HCT116 (cell line): ENCODE results near the gene CRCP. TPM values are rescaled to one million over a fixed set of nuclear protein-coding genes. Genes with fewer than 3 reads are reported as not detected.

ENCODE experiments used
- ATAC-seq: fragments of 200-7000 bp; cut with Tn5 transposase; 2 replicates; pipeline ENCODE4 v1.9.1; 2020; ENCODE audit warnings: mild to moderate bottlenecking, moderate library complexity
- Bru-seq: library from RNA; stranded (reverse); fragments of 400-500 nt; gene quantifications from one replicate; lab custom pipeline; 2021; lab: Mats Ljungman, UMichigan
- BruChase-seq, 2 experiments: library from RNA; stranded (reverse); fragments of 400-500 nt; gene quantifications; one replicate each; lab custom pipeline; 2021; lab: Mats Ljungman, UMichigan
- BruUV-seq: library from RNA; stranded (reverse); fragments of 400-500 nt; replicated peaks from 2 replicates; lab custom pipeline; 2021; lab: Mats Ljungman, UMichigan
- CTCF ChIA-PET: fragments of 300-600 bp; sonication (Branson Sonifier 250); formaldehyde crosslinking; loops from one replicate; lab custom pipeline; 2021; ENCODE audit warnings: antibody characterized with exemption; lab: Charles Lee
- POLR2A ChIA-PET: fragments of 300-600, 350-600 bp; sonication (Branson Sonifier 250); formaldehyde crosslinking; loops from one replicate; lab custom pipeline; 2021; ENCODE audit warnings: antibody characterized with exemption; lab: Charles Lee
- RAD21 ChIA-PET, 2 experiments: fragments of 300-600 bp; sonication (Branson Sonifier 250); formaldehyde crosslinking; loops; one replicate each; lab custom pipeline; 2023; ENCODE audit warnings: low total read pairs in 2 of 2; ENCODE audit not compliant: uncharacterized antibody in 2 of 2, unreplicated experiment in 2 of 2, low non-redundant PET in 1 of 2; lab: Charles Lee
- DNase-seq: peaks from one replicate; pipeline ENCODE4 v3.0.0-alpha.2; 2010; ENCODE audit warnings: low read depth, low spot score
- H2AFZ ChIP-seq: fragments of 200-600 bp; shearing (Covaris generic), sonication (generic); 2 replicates; pipeline ENCODE4 v1.6.1; 2017; ENCODE audit warnings: low read depth, mixed run types, mixed read lengths, antibody characterized with exemption, low read length; ENCODE audit not compliant: poor library complexity, severe bottlenecking
- H3K27ac ChIP-seq: 2 replicates; pipeline ENCODE4 v1.5.1; 2012; ENCODE audit warnings: low read depth, low read length
- H3K27me3 ChIP-seq: fragments of 200-600 bp; sonication (generic); 2 replicates; pipeline ENCODE4 v1.6.1; 2016; ENCODE audit warnings: mixed run types, low read length, mixed read lengths; ENCODE audit not compliant: insufficient read depth
- H3K36me3 ChIP-seq, 2 experiments: fragments of 200-500 bp in 1 of 2; fragments of 200-600 bp in 1 of 2; sonication (Bioruptor generic) in 1 of 2; sonication (generic) in 1 of 2; 2 replicates each; pipeline versions ENCODE4 v1.5.1 to v1.6.1; 2014 to 2016; ENCODE audit warnings: low read length in 2 of 2, inconsistent platforms in 1 of 2, mixed read lengths in 1 of 2, mixed run types in 1 of 2; ENCODE audit not compliant: insufficient read depth in 2 of 2, control insufficient read depth in 1 of 2
- H3K4me1 ChIP-seq, 2 experiments: fragments of 200-600 bp in 1 of 2; sonication (generic) in 1 of 2; 2 replicates each; pipeline versions ENCODE4 v1.5.1 to v1.6.1; 2012 to 2017; ENCODE audit warnings: low read length in 2 of 2, inconsistent platforms in 1 of 2, mild to moderate bottlenecking in 1 of 2, mixed read lengths in 1 of 2, mixed run types in 1 of 2, moderate library complexity in 1 of 2; ENCODE audit not compliant: insufficient read depth in 2 of 2, control insufficient read depth in 1 of 2
- H3K4me2 ChIP-seq: fragments of 200-600 bp; sonication (generic); 2 replicates; pipeline ENCODE4 v1.6.1; 2017; ENCODE audit warnings: mixed run types, low read length, mixed read lengths
- H3K4me3 ChIP-seq, 2 experiments: fragments of 200-600 bp in 1 of 2; sonication (generic) in 1 of 2; replicated peaks in 1 of 2; 2 replicates each; pipeline ENCODE4 v1.5.1; 2011 to 2016; ENCODE audit warnings: low read length in 2 of 2, control low read depth in 1 of 2, low read depth in 1 of 2, mild to moderate bottlenecking in 1 of 2, mixed read lengths in 1 of 2, mixed run types in 1 of 2
- H3K79me2 ChIP-seq: fragments of 200-600 bp; sonication (generic); 2 replicates; pipeline ENCODE4 v1.6.1; 2017; ENCODE audit warnings: mild to moderate bottlenecking, mixed run types, low read length, moderate library complexity, mixed read lengths; ENCODE audit not compliant: insufficient read depth
- H3K9ac ChIP-seq: fragments of 200-600 bp; sonication (generic); 2 replicates; pipeline ENCODE4 v1.6.1; 2016; ENCODE audit warnings: low read length, mixed read lengths
- H3K9me2 ChIP-seq: fragments of 200-600 bp; sonication (generic), shearing (Covaris generic); 2 replicates; pipeline ENCODE4 v1.6.1; 2017; ENCODE audit warnings: mixed run types, mild to moderate bottlenecking, moderate library complexity; ENCODE audit not compliant: insufficient read depth
- H3K9me3 ChIP-seq, 2 experiments: fragments of 200-500 bp in 1 of 2; fragments of 200-600 bp in 1 of 2; sonication (Bioruptor generic) in 1 of 2; sonication (generic) in 1 of 2; 2 replicates each; pipeline ENCODE4 v1.6.1; 2014 to 2017; ENCODE audit warnings: low read length in 2 of 2, mixed read lengths in 2 of 2, inconsistent platforms in 1 of 2, low read depth in 1 of 2, mild to moderate bottlenecking in 1 of 2, mixed run types in 1 of 2, moderate library complexity in 1 of 2; ENCODE audit not compliant: control insufficient read depth in 1 of 2, insufficient read depth in 1 of 2
- H4K20me1 ChIP-seq: fragments of 200-600 bp; sonication (generic), shearing (Covaris generic); 2 replicates; pipeline ENCODE4 v1.6.1; 2017; ENCODE audit warnings: mixed run types, mild to moderate bottlenecking, moderate library complexity; ENCODE audit not compliant: insufficient read depth
- ELF1 ChIP-seq: IDR thresholded peaks from 2 replicates; pipeline ENCODE4 v1.6.1; 2012; ENCODE audit warnings: low read depth, borderline replicate concordance
- EZH2 ChIP-seq: fragments of 200-600 bp; sonication (generic); IDR thresholded peaks from 2 replicates; pipeline ENCODE4 v1.6.1; 2017; ENCODE audit warnings: antibody characterized with exemption, mixed run types
- FOSL1 ChIP-seq: IDR thresholded peaks from 2 replicates; pipeline ENCODE4 v1.6.1; 2012; ENCODE audit warnings: low read depth
- JUND ChIP-seq: IDR thresholded peaks from 2 replicates; pipeline ENCODE4 v1.6.1; 2012
- POLR2A ChIP-seq: IDR thresholded peaks from 2 replicates; pipeline ENCODE4 v1.7.0; 2011; ENCODE audit warnings: borderline replicate concordance; ENCODE audit not compliant: insufficient read depth, insufficient read length; ENCODE audit errors: extremely low read depth
- RAD21 ChIP-seq: IDR thresholded peaks from 2 replicates; pipeline ENCODE4 v1.6.1; 2012; ENCODE audit warnings: low read depth, mild to moderate bottlenecking
- SIN3A ChIP-seq: IDR thresholded peaks from 2 replicates; pipeline ENCODE4 v1.6.1; 2012; ENCODE audit warnings: low read depth
- SRF ChIP-seq: IDR thresholded peaks from 2 replicates; pipeline ENCODE4 v1.6.1; 2012; ENCODE audit warnings: low read depth
- YY1 ChIP-seq: IDR thresholded peaks from 2 replicates; pipeline ENCODE4 v1.6.1; 2011; ENCODE audit warnings: low read length, low read depth, moderate library complexity, mild to moderate bottlenecking; ENCODE audit not compliant: insufficient replicate concordance; ENCODE audit errors: extremely low read depth
- ZNF274 ChIP-seq: fragments of 200-500 bp; sonication (Bioruptor generic); IDR thresholded peaks from 2 replicates; pipeline ENCODE4 v1.6.1; 2014; ENCODE audit warnings: mild to moderate bottlenecking, low read depth, low read length, inconsistent platforms
- intact Hi-C: fragments of 100-400 bp; cut with micrococcal nuclease; formaldehyde crosslinking; loops from 2 replicates; pipeline ENCODE4 v1.10.0; 2022
- long read RNA-seq: library from polyadenylated mRNA; unstranded; transcript quantifications from one replicate; pipeline ENCODE4 v2.0.0, GENCODE V29; 2021; ENCODE audit not compliant: unreplicated experiment
- polyA plus RNA-seq: library from polyadenylated mRNA; unstranded; fragments of >200 nt; gene quantifications from 2 replicates; pipeline ENCODE4 v1.2.1, GENCODE V29; 2012; ENCODE audit warnings: missing spikeins
- total RNA-seq: library from RNA; stranded (reverse); gene quantifications from one replicate; pipeline ENCODE4 v1.2.1, GENCODE V29; 2021; ENCODE audit not compliant: unreplicated experiment
- TF ChIP-seq, protein P1 (sequence below): IDR thresholded peaks from 2 replicates; pipeline ENCODE4 v1.6.1; 2011; ENCODE audit warnings: mild to moderate bottlenecking, low read length, moderate library complexity; ENCODE audit not compliant: insufficient replicate concordance; ENCODE audit errors: extremely low read depth
- TF ChIP-seq, protein P2 (sequence below), 3 experiments: fragments of 200-600 bp in 1 of 3; sonication (generic) in 1 of 3; IDR thresholded peaks in 2 of 3; conservative IDR thresholded peaks in 1 of 3; 2 replicates each; pipeline ENCODE4 v1.5.1; 2012 to 2017; ENCODE audit warnings: low read depth in 2 of 3, low read length in 2 of 3, antibody characterized with exemption in 1 of 3, borderline replicate concordance in 1 of 3, control low read depth in 1 of 3, mild to moderate bottlenecking in 1 of 3, mixed read lengths in 1 of 3, mixed run types in 1 of 3, moderate library complexity in 1 of 3; ENCODE audit not compliant: insufficient read depth in 1 of 3
- TF ChIP-seq, protein P3 (sequence below): IDR thresholded peaks from 2 replicates; pipeline ENCODE4 v1.6.1; 2012
- TF ChIP-seq, protein P4 (sequence below): IDR thresholded peaks from 2 replicates; pipeline ENCODE4 v1.6.1; 2012
- TF ChIP-seq, protein P5 (sequence below): IDR thresholded peaks from 2 replicates; pipeline ENCODE4 v1.6.1; 2012; ENCODE audit warnings: low read depth

The CRCP gene
- 28.4 TPM for total RNA-seq
- 16.6 and 16.9 TPM in 2 replicates for polyA plus RNA-seq
- percentile 92 among the genes with signal in this experiment for Bru-seq, nascent RNA
- BruChase-seq, experiment 1, labeled RNA remaining after a 6-hour chase, result percentile 98 among the genes with signal in this experiment
- percentile 97 among the genes with signal in this experiment for BruChase-seq, experiment 2, labeled RNA remaining after a 2-hour chase
- long read RNA-seq, transcript CRCP-203 (6 exons, 3,009 nt), result major isoform, 5 of 13 reads
- long read RNA-seq, partial matches to known transcripts, result 2 of 13 reads
- long read RNA-seq, other reads (novel, unspliced or antisense), result 6 of 13 reads

DNA sequence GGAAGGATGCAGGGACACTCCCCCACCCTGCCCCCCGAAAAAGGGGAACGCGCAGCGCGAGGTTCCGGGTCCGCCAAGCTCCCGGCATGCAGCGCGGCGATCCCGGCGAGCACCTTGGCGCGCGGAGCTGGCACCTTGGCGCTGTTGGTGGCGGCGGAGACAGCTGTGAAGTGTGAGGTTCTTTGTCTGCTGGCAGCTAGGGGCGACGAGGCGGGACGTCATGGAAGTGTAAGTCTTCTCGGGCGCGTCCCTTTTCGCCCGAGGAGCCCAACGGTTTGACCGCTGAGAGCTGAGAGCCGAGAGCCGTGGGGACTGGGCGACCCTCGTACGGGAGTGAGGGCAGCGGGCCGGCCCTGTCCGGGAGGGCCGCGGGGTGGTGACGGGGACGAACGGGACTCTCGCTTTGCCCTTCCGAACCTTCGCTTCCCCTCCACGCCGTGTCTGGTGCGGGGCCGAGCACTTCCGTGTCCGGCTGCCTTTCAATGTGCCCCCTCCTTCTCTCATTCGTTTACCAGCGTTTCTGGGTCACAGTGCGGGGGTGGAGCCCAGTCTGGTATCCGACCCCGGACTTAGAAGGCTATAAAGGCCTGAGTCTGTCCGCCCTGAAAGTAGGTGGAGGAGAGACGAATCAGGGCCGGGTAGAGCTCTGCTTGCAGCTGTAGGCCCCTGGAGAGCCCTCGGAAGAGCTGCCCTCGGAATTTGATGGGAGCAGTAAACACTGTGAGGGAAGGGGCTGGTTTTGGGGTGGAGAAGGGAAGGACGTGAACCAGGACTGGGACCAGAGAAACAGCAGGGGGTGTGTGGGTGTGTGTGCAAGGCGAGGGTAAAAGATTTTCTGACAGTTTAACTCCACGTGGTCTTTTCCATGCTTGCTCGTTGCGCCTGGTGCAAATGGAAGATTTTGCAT, at the start of gene CRCP:
Gene CRCP (plus strand): TSS at position 105 of the 907 bp plus-strand sequence. CDS start 116 bp downstream, at position 221.
- H3K9ac ChIP-seq, result peak within 1 kb of the TSS; percentile 95
- RAD21 ChIA-PET, result no interaction called here
- POLR2A ChIA-PET, result no interaction called here
- H3K27ac ChIP-seq, result peak within 1 kb of the TSS; percentile 87
- no peak within 1 kb of the TSS for H2AFZ ChIP-seq
- H3K4me2 ChIP-seq, result peak within 1 kb of the TSS; percentile 87
- TSS peak; percentile 59 for BruUV-seq
- intact Hi-C loops, result no loop called here
- H4K20me1 ChIP-seq, result no peaks in the 10 kb centered on the region
- H3K4me1 ChIP-seq, result peaks cover 22 to 41% of the 10 kb centered on the region in 2 experiments
- CTCF ChIA-PET, result no interaction called here
- peak within 1 kb of the TSS; percentile 86 to 91 for H3K4me3 ChIP-seq
- no peak for DNase-seq
- H3K36me3 ChIP-seq, result peaks cover 2 to 5% of the 10 kb centered on the region in 2 experiments; a peak in 1 of 4 replicates
- peak; percentile 75 for ATAC-seq
- peaks cover 53% of the 10 kb centered on the region for H3K79me2 ChIP-seq
- no peaks in the 10 kb centered on the region for H3K9me2 ChIP-seq
- H3K27me3 ChIP-seq, result no peaks in the 10 kb centered on the region
- no peaks in the 10 kb centered on the region for H3K9me3 ChIP-seq
- no peak for TF ChIP-seq ZNF274
- TF ChIP-seq EZH2, result no peak
- TF ChIP-seq, protein P1, sequence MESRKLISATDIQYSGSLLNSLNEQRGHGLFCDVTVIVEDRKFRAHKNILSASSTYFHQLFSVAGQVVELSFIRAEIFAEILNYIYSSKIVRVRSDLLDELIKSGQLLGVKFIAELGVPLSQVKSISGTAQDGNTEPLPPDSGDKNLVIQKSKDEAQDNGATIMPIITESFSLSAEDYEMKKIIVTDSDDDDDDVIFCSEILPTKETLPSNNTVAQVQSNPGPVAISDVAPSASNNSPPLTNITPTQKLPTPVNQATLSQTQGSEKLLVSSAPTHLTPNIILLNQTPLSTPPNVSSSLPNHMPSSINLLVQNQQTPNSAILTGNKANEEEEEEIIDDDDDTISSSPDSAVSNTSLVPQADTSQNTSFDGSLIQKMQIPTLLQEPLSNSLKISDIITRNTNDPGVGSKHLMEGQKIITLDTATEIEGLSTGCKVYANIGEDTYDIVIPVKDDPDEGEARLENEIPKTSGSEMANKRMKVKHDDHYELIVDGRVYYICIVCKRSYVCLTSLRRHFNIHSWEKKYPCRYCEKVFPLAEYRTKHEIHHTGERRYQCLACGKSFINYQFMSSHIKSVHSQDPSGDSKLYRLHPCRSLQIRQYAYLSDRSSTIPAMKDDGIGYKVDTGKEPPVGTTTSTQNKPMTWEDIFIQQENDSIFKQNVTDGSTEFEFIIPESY, result no peak
- TF ChIP-seq RAD21, result peak; percentile 33; the same call in 1 of the 2 replicates
- no peak for TF ChIP-seq JUND
- TF ChIP-seq, protein P2, sequence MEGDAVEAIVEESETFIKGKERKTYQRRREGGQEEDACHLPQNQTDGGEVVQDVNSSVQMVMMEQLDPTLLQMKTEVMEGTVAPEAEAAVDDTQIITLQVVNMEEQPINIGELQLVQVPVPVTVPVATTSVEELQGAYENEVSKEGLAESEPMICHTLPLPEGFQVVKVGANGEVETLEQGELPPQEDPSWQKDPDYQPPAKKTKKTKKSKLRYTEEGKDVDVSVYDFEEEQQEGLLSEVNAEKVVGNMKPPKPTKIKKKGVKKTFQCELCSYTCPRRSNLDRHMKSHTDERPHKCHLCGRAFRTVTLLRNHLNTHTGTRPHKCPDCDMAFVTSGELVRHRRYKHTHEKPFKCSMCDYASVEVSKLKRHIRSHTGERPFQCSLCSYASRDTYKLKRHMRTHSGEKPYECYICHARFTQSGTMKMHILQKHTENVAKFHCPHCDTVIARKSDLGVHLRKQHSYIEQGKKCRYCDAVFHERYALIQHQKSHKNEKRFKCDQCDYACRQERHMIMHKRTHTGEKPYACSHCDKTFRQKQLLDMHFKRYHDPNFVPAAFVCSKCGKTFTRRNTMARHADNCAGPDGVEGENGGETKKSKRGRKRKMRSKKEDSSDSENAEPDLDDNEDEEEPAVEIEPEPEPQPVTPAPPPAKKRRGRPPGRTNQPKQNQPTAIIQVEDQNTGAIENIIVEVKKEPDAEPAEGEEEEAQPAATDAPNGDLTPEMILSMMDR (IDR thresholded peaks at IDR 0.05 in 2 of 3, conservative IDR thresholded peaks at IDR 0.05 in 1 of 3; ENCODE audit: borderline replicate concordance in 1 of 3, insufficient read depth in 1 of 3, low read depth in 2 of 3, low read length in 2 of 3), result 0 out of 6 replicates have a peak, but pooled peaks of 1 of the 3 experiments have one; percentile 2
- TF ChIP-seq ELF1, result peak; percentile 32; the same call in 1 of the 2 replicates
- peak; percentile 58 for TF ChIP-seq YY1
- peak; percentile 71 for TF ChIP-seq SIN3A
- TF ChIP-seq FOSL1, result no peak
- TF ChIP-seq, protein P3, sequence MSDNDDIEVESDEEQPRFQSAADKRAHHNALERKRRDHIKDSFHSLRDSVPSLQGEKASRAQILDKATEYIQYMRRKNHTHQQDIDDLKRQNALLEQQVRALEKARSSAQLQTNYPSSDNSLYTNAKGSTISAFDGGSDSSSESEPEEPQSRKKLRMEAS, result peak; percentile 92
- TF ChIP-seq SRF, result no peak
- TF ChIP-seq, protein P4, sequence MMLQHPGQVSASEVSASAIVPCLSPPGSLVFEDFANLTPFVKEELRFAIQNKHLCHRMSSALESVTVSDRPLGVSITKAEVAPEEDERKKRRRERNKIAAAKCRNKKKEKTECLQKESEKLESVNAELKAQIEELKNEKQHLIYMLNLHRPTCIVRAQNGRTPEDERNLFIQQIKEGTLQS, result no peak
- TF ChIP-seq POLR2A, result peak; percentile 44
- TF ChIP-seq, protein P5, sequence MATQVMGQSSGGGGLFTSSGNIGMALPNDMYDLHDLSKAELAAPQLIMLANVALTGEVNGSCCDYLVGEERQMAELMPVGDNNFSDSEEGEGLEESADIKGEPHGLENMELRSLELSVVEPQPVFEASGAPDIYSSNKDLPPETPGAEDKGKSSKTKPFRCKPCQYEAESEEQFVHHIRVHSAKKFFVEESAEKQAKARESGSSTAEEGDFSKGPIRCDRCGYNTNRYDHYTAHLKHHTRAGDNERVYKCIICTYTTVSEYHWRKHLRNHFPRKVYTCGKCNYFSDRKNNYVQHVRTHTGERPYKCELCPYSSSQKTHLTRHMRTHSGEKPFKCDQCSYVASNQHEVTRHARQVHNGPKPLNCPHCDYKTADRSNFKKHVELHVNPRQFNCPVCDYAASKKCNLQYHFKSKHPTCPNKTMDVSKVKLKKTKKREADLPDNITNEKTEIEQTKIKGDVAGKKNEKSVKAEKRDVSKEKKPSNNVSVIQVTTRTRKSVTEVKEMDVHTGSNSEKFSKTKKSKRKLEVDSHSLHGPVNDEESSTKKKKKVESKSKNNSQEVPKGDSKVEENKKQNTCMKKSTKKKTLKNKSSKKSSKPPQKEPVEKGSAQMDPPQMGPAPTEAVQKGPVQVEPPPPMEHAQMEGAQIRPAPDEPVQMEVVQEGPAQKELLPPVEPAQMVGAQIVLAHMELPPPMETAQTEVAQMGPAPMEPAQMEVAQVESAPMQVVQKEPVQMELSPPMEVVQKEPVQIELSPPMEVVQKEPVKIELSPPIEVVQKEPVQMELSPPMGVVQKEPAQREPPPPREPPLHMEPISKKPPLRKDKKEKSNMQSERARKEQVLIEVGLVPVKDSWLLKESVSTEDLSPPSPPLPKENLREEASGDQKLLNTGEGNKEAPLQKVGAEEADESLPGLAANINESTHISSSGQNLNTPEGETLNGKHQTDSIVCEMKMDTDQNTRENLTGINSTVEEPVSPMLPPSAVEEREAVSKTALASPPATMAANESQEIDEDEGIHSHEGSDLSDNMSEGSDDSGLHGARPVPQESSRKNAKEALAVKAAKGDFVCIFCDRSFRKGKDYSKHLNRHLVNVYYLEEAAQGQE, result no peak
